Activated T-helper 1 cell treated with anti-CD3 and anti-CD28 coated beads, Interleukin-2, amount 50 U/mL, for 16 hours (primary cell): ENCODE results near the gene FBF1.

ENCODE experiments used
- DNase-seq, 2 donors: peaks; one replicate each; pipeline ENCODE4 v3.0.0-alpha.2; 2020; ENCODE audit warnings: low read depth in 1 of 2, low spot score in 1 of 2

The FBF1 gene

GRCh38 chr17:75950855-75951554, 10.2 kb upstream of the FBF1 start:
- no peak for DNase-seq

GRCh38 chr17:75950421-75950820, 9.6 kb upstream of the FBF1 start:
- no peak for DNase-seq

- no peak for DNase-seq
Observed at GRCh38 chr17:75945211-75945610, 4.4 kb upstream of the FBF1 start.

- no peak for DNase-seq
Observed at GRCh38 chr17:75943491-75943890, 2.6 kb upstream of the FBF1 start.

GRCh38 chr17:75942473-75942872, 1.6 kb upstream of the FBF1 start:
- no peak for DNase-seq

- no peak for DNase-seq
Observed at GRCh38 chr17:75941442-75941819, 589 bp upstream of the FBF1 start.

- no peak for DNase-seq
Observed at GRCh38 chr17:75937652-75938051, 3.2 kb downstream of the FBF1 start.

GRCh38 chr17:75933808-75934207, 7.0 kb downstream of the FBF1 start:
- DNase-seq = no peak

- DNase-seq = no peak
Observed at GRCh38 chr17:75932852-75933251, 8.0 kb downstream of the FBF1 start.

- DNase-seq = no peak
Observed at GRCh38 chr17:75931062-75931461, 9.8 kb downstream of the FBF1 start.

- DNase-seq = no peak
Observed at GRCh38 chr17:75927286-75927922, 13.4 kb downstream of the FBF1 start.

- no peak for DNase-seq
Observed at GRCh38 chr17:75926456-75926855, 14.4 kb downstream of the FBF1 start.

- DNase-seq = no peak
Observed at GRCh38 chr17:75925912-75926311, 14.9 kb downstream of the FBF1 start.

GRCh38 chr17:75925103-75925502, 15.7 kb downstream of the FBF1 start:
- no peak for DNase-seq

- no peak for DNase-seq
Observed at GRCh38 chr17:75922963-75923874, 17.6 kb downstream of the FBF1 start.

GRCh38 chr17:75922173-75922961, 18.5 kb downstream of the FBF1 start:
- DNase-seq = no peak

- no peak for DNase-seq
Observed at GRCh38 chr17:75921596-75921995, 19.2 kb downstream of the FBF1 start.

GRCh38 chr17:75920045-75920560, 20.7 kb downstream of the FBF1 start:
- no peak for DNase-seq

- no peak for DNase-seq
Observed at GRCh38 chr17:75919611-75920010, 21.2 kb downstream of the FBF1 start.

- no peak for DNase-seq
Observed at GRCh38 chr17:75917917-75918445, 22.9 kb downstream of the FBF1 start.
